ENCODE results near the gene CCDC71L.
A peak's percentile ranks its signal among the peaks of the same experiment; 100 is the strongest.
"Not testable (repeated sequence)": the region's sequence is repeated elsewhere in the genome, so short reads cannot be mapped to it uniquely, and the experiment has no call there.

CCDC71L gene

GRCh38 chr7:106678795-106679152 lies 17.8 kb upstream of the CCDC71L start:
- H3K27ac ChIP-seq (ENCODE audit: low read depth, low read length) = peak overlapping the region; percentile 22; the same call in 1 of the 2 replicates

GRCh38 chr7:106676506-106676905 lies 15.5 kb upstream of the CCDC71L start:
- not testable (repeated sequence) for H3K4me3 ChIP-seq (ENCODE audit: low read depth, low read length); H3K4me1 ChIP-seq (ENCODE audit: control insufficient read depth, insufficient read depth, low read length, unreplicated experiment); H3K27ac ChIP-seq (ENCODE audit: low read depth, low read length); H3K27me3 ChIP-seq (ENCODE audit: insufficient read depth, low read length); H2AFZ ChIP-seq (ENCODE audit: low read length, unreplicated experiment); H3K79me2 ChIP-seq (ENCODE audit: control insufficient read depth, insufficient read depth, low read length, unreplicated experiment); H3K36me3 ChIP-seq (ENCODE audit: insufficient read depth, low read length)

More at GRCh38 chr7:106678795-106679152, 17.8 kb upstream of the CCDC71L start:
- Histone ChIP-seq H2AFZ (ENCODE audit: low read length, unreplicated experiment) (no peak overlapping the region), H3K27me3 (ENCODE audit: insufficient read depth, low read length) (no peaks in the 10 kb centered on the region), H3K79me2 (ENCODE audit: control insufficient read depth, insufficient read depth, low read length, unreplicated experiment) (no peaks in the 10 kb centered on the region), H3K4me1 (ENCODE audit: control insufficient read depth, insufficient read depth, low read length, unreplicated experiment) (peaks cover 25% of the 10 kb centered on the region), H3K4me3 (ENCODE audit: low read depth, low read length) (no peak overlapping the region), H3K36me3 (ENCODE audit: insufficient read depth, low read length) (no peaks in the 10 kb centered on the region)

- H3K79me2 ChIP-seq (ENCODE audit: control insufficient read depth, insufficient read depth, low read length, unreplicated experiment); H3K27me3 ChIP-seq (ENCODE audit: insufficient read depth, low read length); H3K4me3 ChIP-seq (ENCODE audit: low read depth, low read length); H2AFZ ChIP-seq (ENCODE audit: low read length, unreplicated experiment); H3K36me3 ChIP-seq (ENCODE audit: insufficient read depth, low read length); H3K27ac ChIP-seq (ENCODE audit: low read depth, low read length); H3K4me1 ChIP-seq (ENCODE audit: control insufficient read depth, insufficient read depth, low read length, unreplicated experiment): not testable (repeated sequence)
Measured at GRCh38 chr7:106673688-106674087, 12.7 kb upstream of the CCDC71L start.

- not testable (repeated sequence) for H3K4me1 ChIP-seq (ENCODE audit: control insufficient read depth, insufficient read depth, low read length, unreplicated experiment); H2AFZ ChIP-seq (ENCODE audit: low read length, unreplicated experiment); H3K36me3 ChIP-seq (ENCODE audit: insufficient read depth, low read length); H3K27me3 ChIP-seq (ENCODE audit: insufficient read depth, low read length); H3K27ac ChIP-seq (ENCODE audit: low read depth, low read length); H3K79me2 ChIP-seq (ENCODE audit: control insufficient read depth, insufficient read depth, low read length, unreplicated experiment); H3K4me3 ChIP-seq (ENCODE audit: low read depth, low read length)
Measured at GRCh38 chr7:106671930-106672329, 11.0 kb upstream of the CCDC71L start.

- Histone ChIP-seq H3K27me3 (ENCODE audit: insufficient read depth, low read length) (no peaks in the 10 kb centered on the region), H3K36me3 (ENCODE audit: insufficient read depth, low read length) (no peaks in the 10 kb centered on the region), H2AFZ (ENCODE audit: low read length, unreplicated experiment) (no peak overlapping the region), H3K4me3 (ENCODE audit: low read depth, low read length) (no peak overlapping the region), H3K27ac (ENCODE audit: low read depth, low read length) (no peak overlapping the region), H3K79me2 (ENCODE audit: control insufficient read depth, insufficient read depth, low read length, unreplicated experiment) (no peaks in the 10 kb centered on the region), H3K4me1 (ENCODE audit: control insufficient read depth, insufficient read depth, low read length, unreplicated experiment) (no peaks in the 10 kb centered on the region)
Measured at GRCh38 chr7:106671160-106671559, 10.2 kb upstream of the CCDC71L start.

- Histone ChIP-seq H3K27ac (ENCODE audit: low read depth, low read length) (no peak overlapping the region), H3K79me2 (ENCODE audit: control insufficient read depth, insufficient read depth, low read length, unreplicated experiment) (no peaks in the 10 kb centered on the region), H2AFZ (ENCODE audit: low read length, unreplicated experiment) (no peak overlapping the region), H3K4me1 (ENCODE audit: control insufficient read depth, insufficient read depth, low read length, unreplicated experiment) (no peaks in the 10 kb centered on the region), H3K36me3 (ENCODE audit: insufficient read depth, low read length) (no peaks in the 10 kb centered on the region), H3K4me3 (ENCODE audit: low read depth, low read length) (no peak overlapping the region), H3K27me3 (ENCODE audit: insufficient read depth, low read length) (no peaks in the 10 kb centered on the region)
Measured at GRCh38 chr7:106668861-106669524, 8.0 kb upstream of the CCDC71L start.

- H3K36me3 ChIP-seq (ENCODE audit: insufficient read depth, low read length) = no peaks in the 10 kb centered on the region
- no peak overlapping the region for H3K27ac ChIP-seq (ENCODE audit: low read depth, low read length)
- no peaks in the 10 kb centered on the region for H3K79me2 ChIP-seq (ENCODE audit: control insufficient read depth, insufficient read depth, low read length, unreplicated experiment)
- no peak overlapping the region for H2AFZ ChIP-seq (ENCODE audit: low read length, unreplicated experiment)
- no peak overlapping the region for H3K4me3 ChIP-seq (ENCODE audit: low read depth, low read length)
- H3K27me3 ChIP-seq (ENCODE audit: insufficient read depth, low read length) = no peaks in the 10 kb centered on the region
- H3K4me1 ChIP-seq (ENCODE audit: control insufficient read depth, insufficient read depth, low read length, unreplicated experiment) = no peaks in the 10 kb centered on the region
Measured at GRCh38 chr7:106666353-106666752, 5.4 kb upstream of the CCDC71L start.

GRCh38 chr7:106664343-106664742 lies 3.4 kb upstream of the CCDC71L start:
- Histone ChIP-seq H2AFZ (ENCODE audit: low read length, unreplicated experiment) (no peak overlapping the region), H3K27me3 (ENCODE audit: insufficient read depth, low read length) (no peaks in the 10 kb centered on the region), H3K79me2 (ENCODE audit: control insufficient read depth, insufficient read depth, low read length, unreplicated experiment) (peaks cover 3% of the 10 kb centered on the region), H3K27ac (ENCODE audit: low read depth, low read length) (no peak overlapping the region), H3K4me3 (ENCODE audit: low read depth, low read length) (no peak overlapping the region), H3K4me1 (ENCODE audit: control insufficient read depth, insufficient read depth, low read length, unreplicated experiment) (no peaks in the 10 kb centered on the region), H3K36me3 (ENCODE audit: insufficient read depth, low read length) (no peaks in the 10 kb centered on the region)

GRCh38 chr7:106659963-106660861 lies 746 bp downstream of the CCDC71L start:
- no peaks in the 10 kb centered on the region for H3K27me3 ChIP-seq (ENCODE audit: insufficient read depth, low read length)
- H2AFZ ChIP-seq (ENCODE audit: low read length, unreplicated experiment) = peak overlapping the region; percentile 65
- peak overlapping the region; percentile 66 for H3K27ac ChIP-seq (ENCODE audit: low read depth, low read length)
- peaks cover 30% of the 10 kb centered on the region for H3K79me2 ChIP-seq (ENCODE audit: control insufficient read depth, insufficient read depth, low read length, unreplicated experiment)
- H3K4me1 ChIP-seq (ENCODE audit: control insufficient read depth, insufficient read depth, low read length, unreplicated experiment) = peaks cover 22% of the 10 kb centered on the region
- H3K4me3 ChIP-seq (ENCODE audit: low read depth, low read length) = peak overlapping the region; percentile 93
- no peaks in the 10 kb centered on the region for H3K36me3 ChIP-seq (ENCODE audit: insufficient read depth, low read length)

GRCh38 chr7:106659166-106659962 lies 1.6 kb downstream of the CCDC71L start:
- Histone ChIP-seq H2AFZ (ENCODE audit: low read length, unreplicated experiment) (peak overlapping the region; percentile 52), H3K27ac (ENCODE audit: low read depth, low read length) (peak overlapping the region; percentile 66), H3K36me3 (ENCODE audit: insufficient read depth, low read length) (no peaks in the 10 kb centered on the region), H3K27me3 (ENCODE audit: insufficient read depth, low read length) (no peaks in the 10 kb centered on the region), H3K4me3 (ENCODE audit: low read depth, low read length) (peak overlapping the region; percentile 93), H3K79me2 (ENCODE audit: control insufficient read depth, insufficient read depth, low read length, unreplicated experiment) (peaks cover 30% of the 10 kb centered on the region), H3K4me1 (ENCODE audit: control insufficient read depth, insufficient read depth, low read length, unreplicated experiment) (peaks cover 22% of the 10 kb centered on the region)
